Keratinocyte (primary cell): Measurements from ENCODE around the gene SLC37A1. TPM values are rescaled to one million over a fixed set of nuclear protein-coding genes. Genes with fewer than 3 reads are reported as not detected.

Experiments used
- DNase-seq: peaks from one replicate; pipeline ENCODE4 v3.0.0-alpha.2; 2011; ENCODE audit warnings: low read depth, missing footprints, low spot score
- FAIRE-seq: peaks from 2 replicates; lab custom pipeline; 2011; peaks lifted over from hg19 to GRCh38; lab: Jason Lieb, UNC
- H2AFZ ChIP-seq: 2 replicates; pipeline ENCODE4 v1.6.0; 2012; ENCODE audit warnings: low read length, control low read depth, inconsistent platforms; ENCODE audit not compliant: control insufficient read depth
- H3K27ac ChIP-seq: 2 replicates; pipeline ENCODE4 v1.5.1; 2011; ENCODE audit warnings: low read length; ENCODE audit not compliant: control insufficient read depth, insufficient read depth
- H3K27me3 ChIP-seq: 3 replicates; pipeline ENCODE4 v1.6.0; 2011; ENCODE audit warnings: low read length; ENCODE audit not compliant: control insufficient read depth, insufficient read depth; ENCODE audit errors: extremely low read depth
- H3K36me3 ChIP-seq, 2 experiments: 2 replicates in 1 of 2; 3 replicates in 1 of 2; pipeline ENCODE4 v1.5.1; 2011; ENCODE audit warnings: low read length in 2 of 2, mild to moderate bottlenecking in 1 of 2; ENCODE audit not compliant: control insufficient read depth in 2 of 2, insufficient read depth in 2 of 2; ENCODE audit errors: extremely low read depth in 1 of 2
- H3K4me1 ChIP-seq: 3 replicates; pipeline ENCODE4 v1.5.1; 2011; ENCODE audit warnings: low read length; ENCODE audit not compliant: control insufficient read depth, insufficient read depth; ENCODE audit errors: extremely low read depth
- H3K4me2 ChIP-seq: 3 replicates; pipeline ENCODE4 v1.6.0; 2011; ENCODE audit warnings: low read depth, low read length; ENCODE audit not compliant: control insufficient read depth, insufficient read depth; ENCODE audit errors: extremely low read depth
- H3K4me3 ChIP-seq, 3 experiments: fragments of 200-600 bp in 1 of 3; sonication (generic) in 1 of 3; 2 replicates in 2 of 3; 3 replicates in 1 of 3; pipeline ENCODE4 v1.5.1; 2011 to 2016; ENCODE audit warnings: low read length in 3 of 3, mild to moderate bottlenecking in 3 of 3, control low read depth in 2 of 3, inconsistent platforms in 1 of 3, low read depth in 1 of 3, mixed read lengths in 1 of 3, mixed run types in 1 of 3, moderate library complexity in 1 of 3; ENCODE audit not compliant: control insufficient read depth in 2 of 3, insufficient read depth in 2 of 3; ENCODE audit errors: extremely low read depth in 1 of 3
- H3K79me2 ChIP-seq: 2 replicates; pipeline ENCODE4 v1.6.0; 2012; ENCODE audit warnings: low read length; ENCODE audit not compliant: control insufficient read depth, insufficient read depth
- H3K9ac ChIP-seq: 3 replicates; pipeline ENCODE4 v1.6.0; 2011; ENCODE audit warnings: low read length; ENCODE audit not compliant: control insufficient read depth, insufficient read depth; ENCODE audit errors: extremely low read depth
- H3K9me1 ChIP-seq: 3 replicates; pipeline ENCODE4 v1.6.0; 2011; ENCODE audit warnings: low read length; ENCODE audit not compliant: control insufficient read depth, insufficient read depth; ENCODE audit errors: extremely low read depth
- H3K9me3 ChIP-seq: 2 replicates; pipeline ENCODE4 v1.5.1; 2012; ENCODE audit warnings: low read depth, low read length; ENCODE audit not compliant: control insufficient read depth
- H4K20me1 ChIP-seq: 3 replicates; pipeline ENCODE4 v1.6.0; 2011; ENCODE audit warnings: low read length; ENCODE audit not compliant: control insufficient read depth, insufficient read depth; ENCODE audit errors: extremely low read depth
- CTCF ChIP-seq, 3 experiments: IDR thresholded peaks in 1 of 3; conservative IDR thresholded peaks in 1 of 3; optimal IDR thresholded peaks in 1 of 3; 2 replicates in 2 of 3; 3 replicates in 1 of 3; pipeline versions ENCODE3 to v1.5.1; 2011; ENCODE audit warnings: low read length in 3 of 3, mild to moderate bottlenecking in 3 of 3, moderate library complexity in 2 of 3, control low read depth in 1 of 3, inconsistent platforms in 1 of 3; ENCODE audit not compliant: insufficient read depth in 2 of 3; ENCODE audit errors: extremely low read depth in 1 of 3
- EZH2 ChIP-seq: IDR thresholded peaks from one replicate; pipeline ENCODE4 v1.6.1; 2012; ENCODE audit warnings: inconsistent platforms, mild to moderate bottlenecking, low read length, moderate library complexity
- dilution Hi-C: fragments of 300-500 bp; cut with MboI; formaldehyde crosslinking; loops from one replicate; pipeline ENCODE4 v1.7.0; 2020; ENCODE audit warnings: low sequenced_read_pairs; ENCODE audit not compliant: extremely low pct_ligation_motif_present
- polyA plus RNA-seq, 5 experiments: library from polyadenylated mRNA; depleted of rRNA in 3 of 5; stranded (reverse) in 3 of 5; stranded (forward) in 1 of 5; unstranded in 1 of 5; fragments of >200 nt; gene quantifications; 1 replicate in 1 of 5; 2 replicates in 3 of 5; 3 replicates in 1 of 5; pipeline versions ENCODE4 v1.2.1 to v1.2.3, GENCODE V29; 2011 to 2012; ENCODE audit warnings: missing spikeins in 2 of 5, low read depth in 1 of 5, low replicate concordance in 1 of 5

Gene SLC37A1
- polyA plus RNA-seq, 1 donor (not counting 4 experiments of a cell fraction or from before 2014, with no cell fraction given), result 4.1 TPM

- no peaks in the 10 kb centered on the region for H4K20me1 ChIP-seq
- peaks cover 11% of the 10 kb centered on the region for H3K4me1 ChIP-seq
- FAIRE-seq (no peak), DNase-seq (no peak)
- no peak overlapping the region for H3K9ac ChIP-seq
- TF ChIP-seq CTCF (optimal IDR thresholded peaks at IDR 0.05 in 1 of 3, IDR thresholded peaks at IDR 0.05 in 1 of 3, conservative IDR thresholded peaks at IDR 0.05 in 1 of 3; ENCODE audit: extremely low read depth in 1 of 3, insufficient read depth in 2 of 3, low read length in 3 of 3) (no peak), EZH2 (no peak)
- H3K79me2 ChIP-seq, result no peaks in the 10 kb centered on the region
- dilution Hi-C loops, result no loop called here
- no peaks in the 10 kb centered on the region for H3K36me3 ChIP-seq
- H3K9me1 ChIP-seq, result no peaks in the 10 kb centered on the region
- H3K9me3 ChIP-seq, result no peaks in the 10 kb centered on the region
- no peaks in the 10 kb centered on the region for H3K27me3 ChIP-seq
- no peak overlapping the region for H3K4me3 ChIP-seq
- H3K4me2 ChIP-seq, result no peak overlapping the region
- no peak overlapping the region for H2AFZ ChIP-seq
- no peak overlapping the region for H3K27ac ChIP-seq
These were observed 20.3 kb upstream of the SLC37A1 start for GRCh38 chr21:42493109-42494060.

- no peak overlapping the region for H3K4me3 ChIP-seq
- no peaks in the 10 kb centered on the region for H3K79me2 ChIP-seq
- H3K9me1 ChIP-seq, result no peaks in the 10 kb centered on the region
- no peak overlapping the region for H2AFZ ChIP-seq
- H3K27me3 ChIP-seq, result no peaks in the 10 kb centered on the region
- no peaks in the 10 kb centered on the region for H4K20me1 ChIP-seq
- H3K27ac ChIP-seq, result no peak overlapping the region
- H3K9me3 ChIP-seq, result no peaks in the 10 kb centered on the region
- TF ChIP-seq CTCF (optimal IDR thresholded peaks at IDR 0.05 in 1 of 3, IDR thresholded peaks at IDR 0.05 in 1 of 3, conservative IDR thresholded peaks at IDR 0.05 in 1 of 3; ENCODE audit: extremely low read depth in 1 of 3, insufficient read depth in 2 of 3, low read length in 3 of 3), result no peak
- no peak overlapping the region for H3K4me2 ChIP-seq
- FAIRE-seq (no peak), DNase-seq (no peak)
- dilution Hi-C loops, result no loop called here
- peaks cover 11% of the 10 kb centered on the region for H3K4me1 ChIP-seq
- H3K36me3 ChIP-seq, result no peaks in the 10 kb centered on the region
- no peak overlapping the region for H3K9ac ChIP-seq
These were observed 18.6 kb upstream of the SLC37A1 start for GRCh38 chr21:42495027-42495426.
